Endodermal cell (in vitro differentiated cells): ENCODE results near the gene KATNBL1. TPM values are rescaled to one million over a fixed set of nuclear protein-coding genes. Genes with fewer than 3 reads are reported as not detected.

Experiments used
- DNase-seq: peaks from one replicate; pipeline ENCODE4 v3.0.0-alpha.2; 2017
- H3K27ac ChIP-seq: 2 replicates; pipeline ENCODE4 v1.5.1; 2013; ENCODE audit warnings: mild to moderate bottlenecking, low read depth, low read length, moderate library complexity
- H3K27me3 ChIP-seq: 2 replicates; pipeline ENCODE4 v1.6.1; 2013; ENCODE audit warnings: mild to moderate bottlenecking, low read length, moderate library complexity; ENCODE audit not compliant: insufficient read depth, control insufficient read depth, poor library complexity, severe bottlenecking
- H3K36me3 ChIP-seq: 2 replicates; pipeline ENCODE4 v1.7.0; 2013; ENCODE audit warnings: mild to moderate bottlenecking, low read length, moderate library complexity; ENCODE audit not compliant: control insufficient read depth, insufficient read depth
- H3K4me1 ChIP-seq: one replicate; pipeline ENCODE4 v1.7.0; 2013; ENCODE audit warnings: low read length; ENCODE audit not compliant: control insufficient read depth, insufficient read depth
- H3K4me3 ChIP-seq: 2 replicates; pipeline ENCODE4 v1.5.1; 2013; ENCODE audit warnings: mild to moderate bottlenecking, low read length, moderate library complexity
- H3K9ac ChIP-seq: 2 replicates; pipeline ENCODE4 v1.6.1; 2013; ENCODE audit warnings: mild to moderate bottlenecking, low read length, moderate library complexity; ENCODE audit not compliant: poor library complexity, severe bottlenecking; ENCODE audit errors: extremely low read depth
- H3K9me3 ChIP-seq: 2 replicates; pipeline ENCODE4 v1.6.1; 2013; ENCODE audit warnings: mild to moderate bottlenecking, low read length, moderate library complexity; ENCODE audit not compliant: control insufficient read depth
- H3K27ac Mint-ChIP-seq: 2 replicates; pipeline ENCODE4 v1.8.0; 2020; ENCODE audit warnings: mixed read lengths
- H3K27me3 Mint-ChIP-seq: 2 replicates; pipeline ENCODE4 v1.8.0; 2021; ENCODE audit warnings: mild to moderate bottlenecking, mixed read lengths; ENCODE audit not compliant: insufficient read depth
- H3K36me3 Mint-ChIP-seq: 2 replicates; pipeline ENCODE4 v1.8.0; 2020; ENCODE audit warnings: low read depth, mixed read lengths
- H3K4me1 Mint-ChIP-seq: 2 replicates; pipeline ENCODE4 v1.8.0; 2020; ENCODE audit warnings: mixed read lengths
- H3K4me3 Mint-ChIP-seq: 2 replicates; pipeline ENCODE4 v1.8.0; 2020; ENCODE audit warnings: mild to moderate bottlenecking, moderate library complexity, mixed read lengths
- H3K9me3 Mint-ChIP-seq: 2 replicates; pipeline ENCODE4 v1.8.0; 2020; ENCODE audit warnings: mild to moderate bottlenecking, mixed read lengths
- CTCF ChIP-seq: fragments of 200-600 bp; sonication (generic); conservative IDR thresholded peaks from 2 replicates; pipeline ENCODE4 v1.5.0; 2021; ENCODE audit warnings: antibody characterized with exemption, mild to moderate bottlenecking
- WGBS, 2 experiments: methylation state at CpG; one replicate each; pipeline versions ENCODE4 v1.1.5 to v1.1.7; 2013; ENCODE audit warnings: missing lambda C conversion rate in 2 of 2, mixed read lengths in 1 of 2; ENCODE audit not compliant: insufficient coverage in 1 of 2, insufficient read length in 1 of 2; 5-methylcytosine and 5-hydroxymethylcytosine counted together
- total RNA-seq, 2 donors: library from RNA; stranded (reverse); fragmentation: NEBNext Ultra II Directional in 1 of 2; extraction: Animal tissue kit (Norgen Biotek cat#: 25700) in 1 of 2; gene quantifications; 2 replicates in 1 of 2; 3 replicates in 1 of 2; pipeline ENCODE4 v1.2.1, GENCODE V29; 2021

The KATNBL1 gene
- total RNA-seq, 2 donors from 2014 or later: 54.3 to 71.8 TPM

GRCh38 chr15:34214135-34214534, 4.2 kb upstream of the KATNBL1 start:
- Histone ChIP-seq H3K27ac (no peak overlapping the region), H3K36me3 (no peaks in the 10 kb centered on the region), H3K9ac (no peak overlapping the region), H3K9me3 (no peaks in the 10 kb centered on the region), H3K4me1 (no peaks in the 10 kb centered on the region), H3K27me3 (no peaks in the 10 kb centered on the region), H3K4me3 (no peak overlapping the region)
- Mint-ChIP-seq H3K27ac (peak overlapping the region; percentile 83), H3K27me3 (no peaks in the 10 kb centered on the region), H3K36me3 (no peaks in the 10 kb centered on the region), H3K4me3 (peak overlapping the region; percentile 27), H3K9me3 (no peaks in the 10 kb centered on the region), H3K4me1 (peaks cover 20% of the 10 kb centered on the region)
- TF ChIP-seq CTCF: no peak
- DNase-seq: peak; percentile 66
- WGBS, 2 experiments: 69 to 79% methylated on average over 2 to 3 of the region's 3 CpGs

- no peaks in the 10 kb centered on the region for H3K27me3 ChIP-seq
- Mint-ChIP-seq H3K27me3 (no peaks in the 10 kb centered on the region), H3K4me1 (peaks cover 22% of the 10 kb centered on the region), H3K36me3 (no peaks in the 10 kb centered on the region), H3K9me3 (no peaks in the 10 kb centered on the region), H3K4me3 (no peak overlapping the region), H3K27ac (peak overlapping the region; percentile 83)
- TF ChIP-seq CTCF: peak; percentile 55
- H3K27ac ChIP-seq: no peak overlapping the region
- no peak overlapping the region for H3K9ac ChIP-seq
- no peaks in the 10 kb centered on the region for H3K9me3 ChIP-seq
- no peaks in the 10 kb centered on the region for H3K4me1 ChIP-seq
- no peak for DNase-seq
- H3K36me3 ChIP-seq: no peaks in the 10 kb centered on the region
- WGBS, 2 experiments: 60 to 76% methylated on average over 1 to 3 of the region's 4 CpGs
- H3K4me3 ChIP-seq: no peak overlapping the region
Measured at GRCh38 chr15:34213690-34214089, 3.8 kb upstream of the KATNBL1 start.

- Histone ChIP-seq H3K27ac (no peak overlapping the region), H3K9me3 (no peaks in the 10 kb centered on the region), H3K27me3 (no peaks in the 10 kb centered on the region), H3K4me1 (no peaks in the 10 kb centered on the region), H3K4me3 (no peak overlapping the region), H3K36me3 (peaks cover 10% of the 10 kb centered on the region), H3K9ac (no peak overlapping the region)
- Mint-ChIP-seq H3K36me3 (peaks cover 22% of the 10 kb centered on the region), H3K9me3 (peaks cover 2% of the 10 kb centered on the region), H3K4me3 (no peak overlapping the region), H3K4me1 (peaks cover 5% of the 10 kb centered on the region), H3K27me3 (no peaks in the 10 kb centered on the region), H3K27ac (no peak overlapping the region)
- no peak for DNase-seq
- no peak for TF ChIP-seq CTCF
- 100% methylated on average over 1 to 4 of the region's 4 CpGs for WGBS, 2 experiments
Measured at GRCh38 chr15:34206011-34206410, 3.9 kb downstream of the KATNBL1 start.
